T follicular helper cell (primary cell): Measurements from ENCODE around the gene EPHA1.
A peak's percentile ranks its signal among the peaks of the same experiment; 100 is the strongest.

Source experiments
- DNase-seq: peaks from one replicate; pipeline ENCODE4 v3.0.0-alpha.2; 2020; ENCODE audit warnings: low read depth

The EPHA1 gene

DNA sequence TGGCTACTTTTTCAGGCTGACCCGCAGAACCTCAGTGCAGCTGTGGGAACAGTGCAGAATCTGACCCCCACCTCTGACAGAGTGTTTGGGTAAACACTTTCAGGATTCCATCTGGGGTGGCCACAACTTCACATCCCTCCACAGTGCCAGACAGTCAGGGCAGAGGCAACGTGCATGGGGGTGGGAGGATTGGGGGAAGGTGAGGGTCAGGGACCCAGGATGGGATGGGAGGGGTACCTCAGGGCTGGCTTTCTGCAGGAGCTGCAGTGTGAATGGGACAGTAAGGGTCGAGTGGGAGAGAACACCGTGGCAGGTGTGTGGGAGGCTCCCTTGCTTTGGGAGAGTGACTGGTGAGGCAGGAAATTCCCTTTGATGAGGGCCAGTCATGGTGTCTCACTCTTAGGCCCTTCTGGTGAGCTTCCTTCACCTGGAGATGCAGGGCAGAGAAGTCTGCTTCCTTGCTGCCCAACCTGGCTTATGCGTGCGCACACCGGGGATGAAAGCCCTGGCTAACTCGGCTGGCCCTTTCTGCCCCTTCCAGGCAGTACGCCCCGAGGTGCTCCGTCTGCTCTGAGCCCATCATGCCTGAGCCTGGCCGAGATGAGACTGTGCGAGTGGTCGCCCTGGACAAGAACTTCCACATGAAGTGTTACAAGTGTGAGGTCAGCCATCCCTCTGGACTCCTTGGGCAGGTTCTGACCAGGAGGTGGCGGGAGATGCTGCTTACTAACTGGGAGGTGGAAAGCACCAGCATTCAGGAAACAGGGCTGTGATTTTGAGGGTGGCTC lies 19.1 kb downstream of the EPHA1 start:
- DNase-seq, result no peak

DNA sequence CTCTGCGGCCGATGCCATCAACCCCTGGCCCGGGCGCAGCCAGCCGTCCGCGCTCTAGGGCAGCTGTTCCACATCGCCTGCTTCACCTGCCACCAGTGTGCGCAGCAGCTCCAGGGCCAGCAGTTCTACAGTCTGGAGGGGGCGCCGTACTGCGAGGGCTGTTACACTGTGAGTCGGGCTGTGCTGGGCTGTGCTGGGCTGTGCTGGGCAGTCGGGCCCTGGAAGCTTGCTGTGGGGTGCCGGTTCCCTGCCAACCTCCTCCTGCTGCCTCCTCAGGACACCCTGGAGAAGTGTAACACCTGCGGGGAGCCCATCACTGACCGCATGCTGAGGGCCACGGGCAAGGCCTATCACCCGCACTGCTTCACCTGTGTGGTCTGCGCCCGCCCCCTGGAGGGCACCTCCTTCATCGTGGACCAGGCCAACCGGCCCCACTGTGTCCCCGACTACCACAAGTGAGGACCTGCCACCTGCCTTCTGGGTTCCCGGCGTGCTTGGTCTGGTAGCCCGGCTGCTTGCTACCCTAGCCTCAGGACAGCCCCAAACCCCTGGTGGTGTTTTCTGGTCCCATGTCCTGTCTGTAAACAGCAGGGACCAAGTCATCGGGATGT lies 20.1 kb downstream of the EPHA1 start:
- DNase-seq, result no peak

DNA sequence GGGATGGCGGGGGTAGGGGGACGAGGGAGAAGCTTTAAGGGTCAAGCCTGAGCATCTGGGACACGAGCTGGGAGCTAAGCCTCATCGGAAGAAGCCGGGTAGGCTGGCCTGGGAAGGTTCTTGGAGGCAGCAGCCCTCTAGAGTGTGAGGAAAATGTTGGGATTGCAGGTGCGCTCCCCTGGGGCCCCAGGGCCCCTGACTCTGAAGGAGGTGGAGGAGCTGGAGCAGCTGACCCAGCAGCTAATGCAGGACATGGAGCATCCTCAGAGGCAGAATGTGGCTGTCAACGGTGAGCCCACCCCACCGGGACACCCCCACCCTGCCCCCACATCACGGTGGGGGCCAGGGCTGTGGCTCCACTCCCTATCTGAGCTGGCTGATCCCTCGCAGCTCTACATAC lies 20.6 kb downstream of the EPHA1 start:
- no peak for DNase-seq

DNA sequence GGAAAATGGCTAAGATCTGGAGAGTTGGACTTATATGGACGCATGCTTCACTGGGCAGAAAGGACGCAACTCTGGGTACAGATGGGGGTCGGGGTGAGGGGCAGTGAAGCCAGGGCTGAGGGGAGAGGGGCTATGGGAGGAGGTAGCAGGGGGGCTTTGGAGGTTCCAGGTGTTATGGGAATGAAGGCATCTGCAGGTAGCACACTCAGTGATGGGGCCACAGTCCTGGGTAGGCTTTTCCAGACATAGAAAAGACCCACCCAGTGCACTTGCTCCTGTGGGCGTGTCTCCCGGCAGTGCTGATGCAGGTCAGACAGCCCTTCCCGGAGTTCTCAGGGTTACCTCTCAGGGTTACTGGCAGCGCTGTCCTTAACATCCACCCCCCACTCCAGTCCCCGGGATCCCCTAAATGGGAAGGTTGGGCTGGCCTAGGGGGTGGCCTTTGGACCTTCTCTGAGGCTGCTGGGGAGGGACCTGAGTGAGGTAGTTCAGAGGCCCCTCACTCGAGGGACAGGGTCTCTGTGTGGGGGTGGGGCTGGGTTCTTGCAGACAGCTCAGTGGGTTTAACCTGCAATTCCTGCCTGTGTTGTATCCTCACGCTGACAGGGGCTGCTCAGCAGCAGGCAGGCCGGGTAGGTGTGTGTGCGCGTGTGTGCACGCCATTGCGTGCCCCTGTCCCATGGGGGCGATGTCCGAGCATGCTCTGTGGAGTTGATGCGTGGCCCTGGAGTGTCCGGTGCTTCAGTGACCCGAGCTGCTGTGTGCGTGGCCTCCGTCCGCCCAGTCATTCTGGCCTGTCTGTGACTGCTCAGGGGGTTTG lies 21.3 kb downstream of the EPHA1 start:
- DNase-seq, result no peak

DNA sequence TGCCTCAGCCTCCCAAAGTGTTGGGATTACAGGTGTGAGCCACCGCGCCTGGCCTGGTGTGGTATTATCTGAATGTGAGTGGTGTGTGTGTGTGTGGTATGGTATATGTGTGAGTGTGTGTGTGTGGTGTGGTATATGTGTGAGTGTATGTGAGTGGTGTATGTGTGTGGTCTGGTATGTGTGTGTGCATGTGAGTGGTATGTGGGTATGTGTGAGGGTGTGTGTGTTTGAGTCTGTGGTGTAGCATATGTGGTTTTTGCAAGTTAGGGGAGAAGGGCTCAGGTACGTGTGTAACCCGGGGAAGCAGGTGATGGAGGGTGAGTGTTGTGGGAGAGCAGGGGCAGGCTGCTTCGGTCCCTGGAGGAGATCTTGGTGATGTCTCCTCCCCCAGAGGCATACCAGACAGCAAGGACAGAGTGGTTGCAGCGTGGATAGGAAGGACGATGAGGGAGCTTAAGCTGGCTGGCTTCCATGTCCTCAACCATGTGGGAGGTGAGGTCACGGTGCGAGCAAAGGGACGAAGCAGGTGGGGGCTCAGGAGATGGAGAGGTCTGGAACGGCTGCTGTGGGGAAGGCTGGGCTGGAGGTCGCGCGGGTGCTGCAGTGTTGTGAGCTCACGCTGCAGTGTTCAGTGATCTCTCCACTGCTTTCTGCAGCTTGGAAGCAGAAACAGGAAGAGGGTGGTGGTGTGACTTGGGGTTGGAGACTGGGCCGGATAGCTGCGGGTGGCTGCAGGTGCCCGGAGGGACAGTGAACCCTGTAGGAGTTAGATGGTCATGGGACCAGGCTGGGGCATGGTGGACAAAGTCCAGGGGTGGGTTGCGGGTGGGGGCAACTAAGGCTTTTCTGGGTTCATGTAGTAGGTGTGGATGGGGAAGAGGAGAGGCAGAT lies 22.5 kb downstream of the EPHA1 start:
- DNase-seq, result no peak

GRCh38 chr7:143384661-143385631 lies 23.7 kb downstream of the EPHA1 start:
- no peak for DNase-seq

- DNase-seq, result no peak
These were observed 24.5 kb downstream of the EPHA1 start for GRCh38 chr7:143384148-143384547.

DNA sequence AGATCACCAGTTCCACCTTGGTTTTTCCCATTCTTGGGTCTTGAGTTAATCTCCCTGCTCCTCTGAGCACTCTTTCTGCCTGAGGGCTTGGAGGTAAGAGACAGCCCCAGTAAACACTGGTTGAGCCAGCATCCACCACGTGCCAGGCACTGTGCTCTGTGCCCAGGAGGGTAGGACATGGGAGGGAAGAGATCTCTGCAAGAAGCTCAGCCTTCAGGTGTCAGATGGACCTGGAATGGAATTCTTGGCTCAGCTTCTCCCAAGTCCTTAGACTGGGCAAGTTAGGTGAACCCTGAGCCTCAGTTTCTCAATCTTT lies 25.1 kb downstream of the EPHA1 start:
- no peak for DNase-seq

DNA sequence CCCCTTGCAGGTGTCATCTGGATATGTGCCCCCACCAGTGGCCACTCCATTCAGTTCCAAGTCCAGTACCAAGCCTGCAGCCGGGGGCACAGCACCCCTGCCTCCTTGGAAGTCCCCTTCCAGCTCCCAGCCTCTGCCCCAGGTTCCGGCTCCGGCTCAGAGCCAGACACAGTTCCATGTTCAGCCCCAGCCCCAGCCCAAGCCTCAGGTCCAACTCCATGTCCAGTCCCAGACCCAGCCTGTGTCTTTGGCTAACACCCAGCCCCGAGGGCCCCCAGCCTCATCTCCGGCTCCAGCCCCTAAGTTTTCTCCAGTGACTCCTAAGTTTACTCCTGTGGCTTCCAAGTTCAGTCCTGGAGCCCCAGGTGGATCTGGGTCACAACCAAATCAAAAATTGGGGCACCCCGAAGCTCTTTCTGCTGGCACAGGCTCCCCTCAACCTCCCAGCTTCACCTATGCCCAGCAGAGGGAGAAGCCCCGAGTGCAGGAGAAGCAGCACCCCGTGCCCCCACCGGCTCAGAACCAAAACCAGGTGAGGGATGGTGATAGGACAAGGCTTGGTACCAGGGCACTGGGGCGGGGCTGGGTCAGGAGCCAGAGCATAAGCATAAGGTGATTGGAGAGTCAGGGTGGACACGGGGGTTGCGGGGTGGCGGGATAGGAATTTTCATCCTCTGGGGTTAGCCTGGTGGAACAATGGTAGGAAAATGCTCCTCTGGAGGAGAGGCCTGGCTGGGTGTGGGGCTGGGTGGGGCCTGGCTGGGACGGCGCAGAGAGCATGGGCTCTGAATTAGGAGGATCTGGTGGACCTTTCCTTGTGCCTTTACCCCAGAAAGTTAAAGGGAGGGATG lies 25.6 kb downstream of the EPHA1 start:
- no peak for DNase-seq

DNA sequence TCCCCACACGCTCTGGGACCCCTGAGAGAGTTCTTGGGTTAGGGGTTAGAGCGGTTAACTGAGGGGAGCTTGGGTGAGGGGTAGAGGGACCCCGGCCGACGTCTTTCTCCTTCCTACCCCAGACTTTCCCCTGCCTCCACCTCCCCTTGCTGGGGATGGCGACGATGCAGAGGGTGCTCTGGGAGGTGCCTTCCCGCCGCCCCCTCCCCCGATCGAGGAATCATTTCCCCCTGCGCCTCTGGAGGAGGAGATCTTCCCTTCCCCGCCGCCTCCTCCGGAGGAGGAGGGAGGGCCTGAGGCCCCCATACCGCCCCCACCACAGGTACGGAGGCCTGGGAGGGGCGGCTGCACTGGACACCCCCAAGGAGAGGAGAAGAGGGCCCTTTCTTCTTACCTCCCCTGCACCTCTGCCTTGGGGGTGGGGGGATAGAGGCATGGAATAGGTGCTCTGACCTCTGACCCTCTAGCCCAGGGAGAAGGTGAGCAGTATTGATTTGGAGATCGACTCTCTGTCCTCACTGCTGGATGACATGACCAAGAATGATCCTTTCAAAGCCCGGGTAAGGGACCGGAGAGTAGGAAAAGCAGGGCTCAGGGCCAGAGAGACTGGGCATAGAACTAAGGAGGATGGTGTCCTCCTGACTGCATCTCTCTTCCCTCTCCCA lies 26.4 kb downstream of the EPHA1 start:
- DNase-seq, result no peak

GRCh38 chr7:143381427-143382125 lies 27.1 kb downstream of the EPHA1 start:
- DNase-seq, result no peak

- DNase-seq, result peak; percentile 80
These were observed 27.8 kb downstream of the EPHA1 start, which contains the start of gene ZYX for GRCh38 chr7:143380646-143381426. Gene ZYX, plus strand, starts transcription at chr7:143381345. Its CDS starts 227 bp downstream, at chr7:143381572.

GRCh38 chr7:143380260-143380645 lies 28.4 kb downstream of the EPHA1 start:
- peak; percentile 81 for DNase-seq

GRCh38 chr7:143379611-143380259 lies 28.9 kb downstream of the EPHA1 start:
- no peak for DNase-seq

DNA sequence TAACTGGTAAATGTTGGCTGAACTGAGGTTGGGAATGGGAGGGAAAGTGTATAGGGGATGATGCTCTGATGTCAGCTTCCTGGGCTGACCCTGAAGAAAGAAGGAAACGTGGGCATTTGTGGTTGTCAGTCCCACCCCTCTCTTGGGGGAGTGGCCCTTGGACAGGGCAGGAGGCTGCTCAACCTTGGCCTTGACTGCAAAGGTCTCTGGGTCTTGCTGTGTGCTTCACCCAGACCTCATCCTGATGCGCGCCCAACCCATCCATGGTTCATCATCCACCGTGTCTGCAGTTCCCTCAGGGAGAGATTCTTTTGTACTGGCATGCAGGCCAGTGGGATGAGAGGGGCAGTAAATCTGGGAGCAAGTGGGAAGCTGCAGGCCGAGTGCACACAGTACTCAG lies 32.3 kb downstream of the EPHA1 start:
- DNase-seq, result no peak

GRCh38 chr7:143375298-143376034 lies 33.2 kb downstream of the EPHA1 start:
- no peak for DNase-seq

DNA sequence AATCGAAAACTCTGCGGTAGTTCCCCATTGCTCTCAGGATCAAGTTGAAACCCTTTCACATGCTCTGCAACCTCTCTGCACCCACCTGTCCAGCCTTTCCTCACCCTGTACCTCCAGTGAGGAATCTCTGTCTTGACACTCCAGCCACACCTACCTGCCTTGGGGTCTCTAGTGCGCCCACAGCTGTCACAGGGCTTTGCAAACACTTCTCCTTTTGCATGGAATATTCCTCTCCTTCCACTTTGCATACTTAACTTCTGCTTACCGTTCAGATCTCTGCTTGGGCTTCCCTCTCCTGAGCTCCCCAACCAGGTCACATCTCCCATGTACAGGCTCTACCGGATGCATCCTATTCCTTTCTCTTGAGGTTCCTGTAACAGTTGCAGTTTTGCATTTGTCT lies 34.1 kb downstream of the EPHA1 start:
- no peak for DNase-seq
